ENCODE measurements around the gene PALD1. TPM values are rescaled to one million over a fixed set of nuclear protein-coding genes. Genes with fewer than 3 reads are reported as not detected.

PALD1 gene
- total RNA-seq, 2 experiments from 2014 or later = 0.36 to 0.44 TPM

- Histone ChIP-seq H3K9me3 (ENCODE audit: control insufficient read depth in 1 of 2, insufficient read depth in 1 of 2, low read length in 2 of 2) (no peaks in the 10 kb centered on the region), H3K27ac (ENCODE audit: low read depth in 1 of 2, low read length in 2 of 2) (no peak overlapping the region), H3K36me3 (ENCODE audit: insufficient read depth, low read length) (no peaks in the 10 kb centered on the region), H3K4me1 (ENCODE audit: insufficient read depth, low read length) (peaks cover 12% of the 10 kb centered on the region), H3K27me3 (ENCODE audit: control insufficient read depth in 1 of 2, insufficient read depth in 2 of 2, low read length in 2 of 2) (peaks cover 12 to 27% of the 10 kb centered on the region in 2 experiments), H3K4me3 (ENCODE audit: low read length) (no peak overlapping the region)
- DNase-seq = no peak
- intact Hi-C loops (cut with DNase I, micrococcal nuclease) = no loop called here
- no peak overlapping the region for H3K4me3 Mint-ChIP-seq
- peaks cover 4% of the 10 kb centered on the region for H3K4me1 Mint-ChIP-seq (ENCODE audit: low read depth)
- H3K36me3 Mint-ChIP-seq (ENCODE audit: low read depth) = no peaks in the 10 kb centered on the region
- H3K27me3 Mint-ChIP-seq = peaks cover 35% of the 10 kb centered on the region
- ATAC-seq (ENCODE audit: poor library complexity) = no peak
- POLR2A ChIA-PET = no interaction called here
- no peak for TF ChIP-seq CTCF (IDR thresholded peaks at IDR 0.05)
- no peaks in the 10 kb centered on the region for H3K9me3 Mint-ChIP-seq
- H3K27ac Mint-ChIP-seq = no peak overlapping the region
- CTCF ChIA-PET = interaction anchor here (1.3 to 1.7 kb wide), 3 partner anchors 9 to 417 kb away, joined by 3 to 8 read pairs (median 3); no protein-coding TSS in a partner anchor
Observed at GRCh38 chr10:70462349-70462984, 16.1 kb upstream of the PALD1 start.

- no peak for ATAC-seq (ENCODE audit: poor library complexity)
- H3K9me3 Mint-ChIP-seq = no peaks in the 10 kb centered on the region
- TF ChIP-seq CTCF (IDR thresholded peaks at IDR 0.05) = no peak
- no peaks in the 10 kb centered on the region for H3K4me1 ChIP-seq (ENCODE audit: insufficient read depth, low read length)
- no peak for DNase-seq
- POLR2A ChIA-PET = no interaction called here
- no peak overlapping the region for H3K27ac ChIP-seq (ENCODE audit: low read depth in 1 of 2, low read length in 2 of 2)
- no peak overlapping the region for H3K4me3 Mint-ChIP-seq
- no peak overlapping the region for H3K4me3 ChIP-seq (ENCODE audit: low read length)
- peaks cover 10% of the 10 kb centered on the region for H3K27me3 Mint-ChIP-seq
- H3K27ac Mint-ChIP-seq = no peak overlapping the region
- peaks cover 4% of the 10 kb centered on the region for H3K4me1 Mint-ChIP-seq (ENCODE audit: low read depth)
- H3K9me3 ChIP-seq (ENCODE audit: control insufficient read depth in 1 of 2, insufficient read depth in 1 of 2, low read length in 2 of 2) = no peaks in the 10 kb centered on the region
- intact Hi-C loops (cut with DNase I, micrococcal nuclease) = no loop called here
- H3K36me3 Mint-ChIP-seq (ENCODE audit: low read depth) = no peaks in the 10 kb centered on the region
- H3K27me3 ChIP-seq (ENCODE audit: control insufficient read depth in 1 of 2, insufficient read depth in 2 of 2, low read length in 2 of 2) = peaks cover 0 to 3% of the 10 kb centered on the region in 2 experiments
- H3K36me3 ChIP-seq (ENCODE audit: insufficient read depth, low read length) = no peaks in the 10 kb centered on the region
- CTCF ChIA-PET = no interaction called here
Observed at GRCh38 chr10:70465278-70465677, 13.3 kb upstream of the PALD1 start.

- Histone ChIP-seq H3K27me3 (ENCODE audit: control insufficient read depth in 1 of 2, insufficient read depth in 2 of 2, low read length in 2 of 2) (no peaks in the 10 kb centered on the region), H3K36me3 (ENCODE audit: insufficient read depth, low read length) (no peaks in the 10 kb centered on the region), H3K4me1 (ENCODE audit: insufficient read depth, low read length) (no peaks in the 10 kb centered on the region), H3K27ac (ENCODE audit: low read depth in 1 of 2, low read length in 2 of 2) (no peak overlapping the region), H3K4me3 (ENCODE audit: low read length) (no peak overlapping the region), H3K9me3 (ENCODE audit: control insufficient read depth in 1 of 2, insufficient read depth in 1 of 2, low read length in 2 of 2) (no peaks in the 10 kb centered on the region)
- intact Hi-C loops (cut with DNase I, micrococcal nuclease) = no loop called here
- DNase-seq (no peak), ATAC-seq (ENCODE audit: poor library complexity) (no peak)
- no peak for TF ChIP-seq CTCF (IDR thresholded peaks at IDR 0.05)
- H3K27me3 Mint-ChIP-seq = peaks cover 7% of the 10 kb centered on the region
- no peak overlapping the region for H3K27ac Mint-ChIP-seq
- no peaks in the 10 kb centered on the region for H3K36me3 Mint-ChIP-seq (ENCODE audit: low read depth)
- ChIA-PET POLR2A (no interaction called here), CTCF (no interaction called here)
- no peak overlapping the region for H3K4me3 Mint-ChIP-seq
- H3K9me3 Mint-ChIP-seq = no peaks in the 10 kb centered on the region
- H3K4me1 Mint-ChIP-seq (ENCODE audit: low read depth) = peaks cover 4% of the 10 kb centered on the region
Observed at GRCh38 chr10:70465832-70466231, 12.7 kb upstream of the PALD1 start.

Measured in CD4-positive, alpha-beta T cell (primary cell).